NOMO-1 (cell line): ENCODE results near the gene BORCS5.
"Not testable (repeated sequence)": the region's sequence is repeated elsewhere in the genome, so short reads cannot be mapped to it uniquely, and the experiment has no call there.

Experiments used
- DNase-seq, 2 experiments: peaks; one replicate each; lab custom pipeline; 2025; ENCODE audit not compliant: unreplicated experiment in 2 of 2; lab: John Stamatoyannopoulos, UW

Gene BORCS5

DNA sequence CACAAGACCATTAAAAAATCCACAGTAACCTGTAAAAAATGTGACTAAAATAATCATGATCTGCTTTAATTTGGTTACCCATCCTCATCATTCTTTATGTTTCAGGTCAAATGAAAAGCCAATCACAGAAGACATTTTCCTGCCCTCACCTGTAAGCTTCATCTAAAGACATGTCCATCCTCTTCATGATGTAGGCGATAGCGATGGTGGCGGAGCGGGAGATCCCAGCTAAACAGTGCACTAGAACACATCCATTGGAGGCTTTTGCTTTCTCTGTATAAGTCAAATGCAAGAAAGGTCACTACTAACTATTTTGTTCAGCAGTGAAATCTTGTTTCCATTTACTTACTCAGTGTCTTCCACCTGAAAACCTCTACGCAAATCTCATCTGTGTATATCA, 123.2 kb downstream of the BORCS5 start:
- no peak for DNase-seq

DNA sequence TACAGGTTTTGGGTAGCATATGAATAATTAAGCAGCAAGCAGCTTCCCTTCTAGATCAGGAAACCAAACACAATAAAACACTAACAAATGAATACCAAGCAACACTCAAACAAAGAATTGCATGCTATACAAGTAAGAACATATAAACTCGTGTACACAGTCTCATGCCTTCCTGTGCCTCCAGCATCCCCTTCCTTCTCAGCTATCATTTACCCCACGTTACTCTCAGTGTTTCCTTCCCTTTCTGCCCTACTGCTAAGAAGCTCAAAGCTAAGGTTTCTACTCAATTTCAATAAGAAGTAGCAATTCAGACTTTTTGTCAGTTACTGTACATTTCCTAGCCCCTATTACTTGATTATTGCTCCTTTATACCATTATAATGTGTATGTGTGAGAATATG, 124.8 kb downstream of the BORCS5 start:
- DNase-seq, result no peak

- no peak for DNase-seq
Measured at GRCh38 chr12:12482150-12482761, 125.4 kb downstream of the BORCS5 start.

DNA sequence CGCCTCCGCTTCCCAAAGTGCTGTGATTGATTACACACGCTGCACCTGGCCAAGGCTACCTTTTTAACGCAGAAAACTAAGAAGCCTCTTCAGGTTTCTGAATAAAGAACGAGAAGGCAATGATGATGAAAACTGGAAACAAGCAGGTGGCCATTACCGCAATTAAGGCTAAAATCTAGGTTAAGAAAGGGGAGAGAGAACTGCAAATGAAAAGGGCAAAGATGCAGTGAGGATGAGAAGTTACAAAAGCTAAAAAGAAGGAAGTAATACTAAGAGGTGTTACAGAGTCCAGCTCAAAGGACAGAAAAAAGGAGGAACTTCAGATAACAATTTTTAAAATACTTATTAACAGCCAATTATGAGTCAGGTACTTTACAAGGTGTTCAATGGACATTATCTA, 126.1 kb downstream of the BORCS5 start:
- peak; percentile 42 to 87 for DNase-seq

DNA sequence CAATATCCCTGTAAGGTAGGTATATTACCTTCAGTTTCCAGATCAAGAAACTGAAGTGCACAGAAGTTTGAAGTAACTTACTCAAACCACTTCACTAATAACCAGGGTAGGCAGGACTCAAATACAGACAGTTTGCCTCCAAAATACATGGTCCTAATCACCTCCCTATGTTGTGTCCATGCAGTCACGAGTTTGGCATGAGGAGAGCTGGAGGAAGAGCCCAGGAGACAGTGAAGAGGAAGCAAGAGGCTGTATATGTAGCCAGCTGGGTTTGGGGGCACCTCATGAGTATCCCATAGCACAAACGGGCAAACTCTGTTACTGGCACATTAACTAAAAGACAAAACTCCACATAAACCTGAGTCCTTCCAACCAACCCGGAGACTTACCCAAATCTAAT, 126.6 kb downstream of the BORCS5 start:
- no peak for DNase-seq

GRCh38 chr12:12486661-12487240, 129.9 kb downstream of the BORCS5 start:
- DNase-seq, result no peak

DNA sequence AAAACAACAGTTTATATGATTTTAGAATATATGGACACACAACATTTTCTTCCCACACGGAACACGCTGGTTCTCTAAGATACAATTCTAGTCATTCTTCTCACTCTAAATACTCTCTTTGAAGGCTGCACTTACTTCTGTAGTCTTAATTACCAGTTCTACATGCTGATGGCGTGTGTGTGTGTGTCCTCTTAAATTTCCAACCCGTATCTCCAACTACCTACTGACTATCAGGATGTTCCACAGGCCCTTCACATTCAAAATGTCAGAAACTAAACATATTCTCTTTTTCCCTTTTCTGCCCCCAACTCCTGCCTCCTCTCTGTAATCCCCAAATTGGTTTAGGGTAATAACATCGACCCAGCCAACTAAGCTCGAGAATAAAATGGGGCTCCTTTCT, 130.6 kb downstream of the BORCS5 start:
- no peak for DNase-seq

DNA sequence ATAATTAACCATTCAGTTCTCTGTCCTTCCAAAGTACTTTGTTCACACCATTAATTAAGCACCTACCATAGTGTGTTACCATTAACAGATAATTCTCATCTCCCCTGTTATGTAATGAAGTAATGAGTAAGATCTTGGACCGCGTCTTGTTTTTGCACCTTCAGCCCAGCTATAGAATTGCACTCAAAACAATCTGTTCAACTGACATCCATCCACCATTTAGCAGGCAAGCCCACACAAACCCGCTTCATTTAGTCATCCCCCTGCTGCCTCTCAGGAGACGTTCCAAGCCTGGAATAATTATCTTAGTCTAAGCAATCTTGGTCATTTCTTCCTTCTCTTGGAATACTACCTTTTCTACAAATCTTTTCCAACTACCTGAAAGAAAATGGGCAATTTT, 131.4 kb downstream of the BORCS5 start:
- no peak for DNase-seq

- no peak for DNase-seq
Measured at GRCh38 chr12:12488823-12489550, 132.1 kb downstream of the BORCS5 start.

DNA sequence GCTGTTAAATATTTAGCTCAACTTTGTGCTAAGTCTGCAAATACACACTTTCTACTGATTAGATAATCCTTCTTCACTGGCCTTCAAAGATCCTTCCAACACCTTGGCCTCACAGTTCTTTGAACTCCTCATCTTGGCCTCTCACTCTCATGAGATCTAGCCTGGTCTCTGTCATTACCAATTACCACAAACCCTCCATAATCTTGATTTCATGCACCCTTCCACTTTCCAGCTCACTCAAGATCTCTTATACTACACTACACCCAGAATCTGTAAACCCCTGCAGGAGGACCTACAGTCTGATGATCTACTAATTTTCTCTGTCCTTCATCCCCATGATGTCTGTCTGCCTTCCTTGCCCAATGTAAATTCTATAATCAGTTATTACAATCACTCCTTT, 134.7 kb downstream of the BORCS5 start:
- DNase-seq, result no peak

- no peak for DNase-seq
Measured at GRCh38 chr12:12492547-12492946, 135.7 kb downstream of the BORCS5 start.

DNA sequence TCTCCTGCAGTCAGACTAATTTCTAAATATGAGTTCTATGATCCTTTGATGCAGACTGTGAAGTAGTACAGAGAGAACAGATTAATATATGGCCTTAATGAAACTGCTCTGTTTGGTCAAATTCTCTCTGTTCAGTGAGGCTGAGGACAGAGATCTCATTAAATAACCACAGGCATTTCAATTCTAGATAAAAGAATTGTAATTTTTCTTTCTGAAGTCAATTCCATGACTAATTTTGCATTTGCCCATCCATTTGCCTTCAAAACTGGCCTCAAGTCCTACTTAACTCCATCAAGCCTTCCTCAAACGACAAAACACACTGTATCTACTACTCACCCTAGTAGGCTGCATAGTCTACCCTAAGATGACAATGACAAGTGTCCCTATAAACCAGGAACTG, 138.7 kb downstream of the BORCS5 start:
- DNase-seq, result no peak

DNA sequence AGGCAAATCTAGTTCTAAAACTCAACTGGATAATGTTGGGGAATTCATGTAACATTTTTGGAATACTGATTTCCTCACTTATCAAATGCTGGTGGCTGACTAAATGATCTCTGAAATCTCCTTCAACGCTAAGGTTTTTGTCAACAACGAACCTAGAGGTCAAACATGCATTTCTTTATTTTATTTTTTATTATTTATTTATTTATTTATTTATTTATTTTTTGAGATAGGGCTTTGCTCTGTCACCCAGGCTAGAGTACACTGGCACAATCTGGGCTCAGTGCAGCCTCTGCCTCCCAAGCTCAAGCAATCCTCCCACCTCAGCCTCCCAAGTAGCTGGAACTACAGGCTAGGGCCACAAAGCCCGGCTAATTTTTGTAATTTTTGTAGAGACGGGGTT, 141.3 kb downstream of the BORCS5 start:
- no peak for DNase-seq

DNA sequence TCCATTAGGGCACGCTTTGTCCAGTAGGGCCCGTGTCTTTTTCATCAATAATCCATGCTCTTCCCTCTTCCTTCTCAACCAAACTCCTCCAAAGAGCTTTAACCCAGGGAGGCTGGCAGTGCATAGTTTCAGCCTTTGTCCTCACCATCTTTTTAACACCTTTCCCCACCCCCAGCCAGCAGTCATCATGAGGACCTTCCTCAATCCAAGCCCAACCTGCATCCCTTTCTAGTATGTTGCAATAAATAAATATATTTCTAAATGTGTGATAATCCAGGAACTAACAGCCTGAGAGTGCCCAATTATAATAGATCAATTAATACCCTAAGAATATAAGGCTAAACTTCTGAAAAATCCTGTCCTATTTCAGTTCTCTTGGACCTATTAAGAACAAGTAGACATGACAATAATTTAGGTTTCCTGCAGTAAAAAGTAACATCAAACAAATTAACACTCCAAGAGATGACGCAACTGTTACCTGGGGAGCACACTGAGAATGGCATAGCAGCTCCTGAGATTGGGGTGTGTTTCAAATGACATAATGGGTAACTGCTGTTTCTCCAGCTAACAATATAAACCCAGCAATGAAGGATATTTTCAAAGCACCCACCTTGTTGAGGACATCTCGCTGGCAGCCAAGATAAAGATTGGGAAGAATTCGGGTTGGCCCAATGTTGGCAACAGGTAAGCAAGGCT, 143.2 kb downstream of the BORCS5 start:
- DNase-seq, result no peak

- DNase-seq, result no peak
Measured at GRCh38 chr12:12501121-12501520, 144.2 kb downstream of the BORCS5 start.

DNA sequence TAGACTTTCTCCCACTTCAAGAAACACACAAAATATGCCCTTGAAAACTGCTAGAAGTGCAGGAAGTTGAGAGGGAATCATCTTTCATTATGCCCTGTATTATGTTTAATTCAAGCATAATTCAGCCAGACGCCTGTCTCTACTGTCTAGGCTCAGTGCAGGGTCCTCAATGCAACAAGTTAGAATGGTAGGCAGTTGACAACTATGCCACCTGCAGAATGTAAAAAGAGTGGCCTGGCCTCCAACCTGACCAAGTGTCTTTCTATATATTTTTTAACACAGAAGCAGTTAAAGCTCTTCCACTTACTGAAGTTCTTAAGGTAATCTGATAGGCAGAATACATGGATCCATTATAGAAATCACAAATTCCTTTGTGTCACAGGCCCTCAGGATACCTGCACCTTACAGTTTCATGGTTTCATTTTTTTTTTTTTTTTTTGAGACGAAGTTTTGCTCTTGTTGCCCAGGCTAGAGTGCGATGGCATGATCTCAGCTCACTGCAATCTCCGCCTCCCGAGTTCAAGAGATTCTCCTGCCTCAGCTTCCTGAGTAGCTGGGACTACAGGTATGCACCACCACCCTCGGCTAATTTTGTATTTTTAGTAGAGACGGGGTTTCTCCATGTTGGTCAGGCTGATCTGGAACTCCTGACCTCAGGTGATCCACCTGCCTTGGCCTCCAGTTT, 145.4 kb downstream of the BORCS5 start:
- not testable (repeated sequence) for DNase-seq

DNA sequence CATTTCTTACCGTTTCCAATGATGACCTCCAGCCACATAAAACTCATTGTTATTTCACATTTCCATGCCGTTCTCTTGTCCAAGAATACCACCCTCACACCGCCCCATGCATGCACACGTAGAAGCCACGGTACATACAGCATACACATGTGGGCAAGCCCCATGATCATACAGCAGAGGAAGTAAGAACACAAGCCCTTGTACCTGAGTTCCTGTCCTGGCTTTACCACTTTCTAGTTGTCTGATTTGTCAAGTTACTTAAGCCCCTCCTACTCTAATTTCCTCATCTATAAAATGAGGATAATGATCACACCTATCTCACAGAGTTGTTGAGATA, 145.9 kb downstream of the BORCS5 start:
- no peak for DNase-seq

- no peak for DNase-seq
Measured at GRCh38 chr12:12503384-12504078, 146.7 kb downstream of the BORCS5 start.

GRCh38 chr12:12505544-12506495, 148.9 kb downstream of the BORCS5 start:
- no peak for DNase-seq

DNA sequence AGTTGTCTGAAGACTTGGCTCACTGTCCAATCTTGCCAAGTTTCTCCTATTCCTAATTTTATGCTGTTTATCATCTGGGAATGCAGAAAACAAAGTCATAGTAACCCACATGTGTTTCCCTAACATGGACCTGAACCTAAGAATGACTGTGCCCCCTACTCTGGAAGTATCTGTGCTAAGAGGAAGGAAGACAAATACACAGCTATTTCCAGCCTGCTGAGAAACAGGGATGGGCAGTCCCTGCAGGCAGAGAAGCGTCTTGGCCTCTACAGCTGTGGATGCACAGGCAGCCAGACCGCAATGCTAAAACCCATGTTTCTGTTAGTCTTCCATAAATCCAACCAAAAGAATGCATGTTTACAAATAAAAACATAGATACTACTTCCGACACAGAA, 149.6 kb downstream of the BORCS5 start:
- no peak for DNase-seq
